GM12892 (cell line): ENCODE measurements around the gene PGD.

Experiments
- DNase-seq: peaks from one replicate; pipeline ENCODE4 v3.0.0; 2011; ENCODE audit not compliant: insufficient read length
- FAIRE-seq: peaks from 2 replicates; lab custom pipeline; 2011; peaks lifted over from hg19 to GRCh38; lab: Jason Lieb, UNC
- POLR2A ChIP-seq: IDR thresholded peaks from 2 replicates; pipeline ENCODE4 v1.6.1; 2011; ENCODE audit warnings: low read depth, low read length, control low read depth
- POLR2AphosphoS5 ChIP-seq: IDR thresholded peaks from 2 replicates; pipeline ENCODE4 v1.6.1; 2011; ENCODE audit warnings: low read depth, low read length, control low read depth
- TAF1 ChIP-seq: IDR thresholded peaks from 2 replicates; pipeline ENCODE4 v1.6.1; 2011; ENCODE audit warnings: low read depth, mild to moderate bottlenecking, control low read depth, low read length, borderline replicate concordance

The PGD gene

DNA sequence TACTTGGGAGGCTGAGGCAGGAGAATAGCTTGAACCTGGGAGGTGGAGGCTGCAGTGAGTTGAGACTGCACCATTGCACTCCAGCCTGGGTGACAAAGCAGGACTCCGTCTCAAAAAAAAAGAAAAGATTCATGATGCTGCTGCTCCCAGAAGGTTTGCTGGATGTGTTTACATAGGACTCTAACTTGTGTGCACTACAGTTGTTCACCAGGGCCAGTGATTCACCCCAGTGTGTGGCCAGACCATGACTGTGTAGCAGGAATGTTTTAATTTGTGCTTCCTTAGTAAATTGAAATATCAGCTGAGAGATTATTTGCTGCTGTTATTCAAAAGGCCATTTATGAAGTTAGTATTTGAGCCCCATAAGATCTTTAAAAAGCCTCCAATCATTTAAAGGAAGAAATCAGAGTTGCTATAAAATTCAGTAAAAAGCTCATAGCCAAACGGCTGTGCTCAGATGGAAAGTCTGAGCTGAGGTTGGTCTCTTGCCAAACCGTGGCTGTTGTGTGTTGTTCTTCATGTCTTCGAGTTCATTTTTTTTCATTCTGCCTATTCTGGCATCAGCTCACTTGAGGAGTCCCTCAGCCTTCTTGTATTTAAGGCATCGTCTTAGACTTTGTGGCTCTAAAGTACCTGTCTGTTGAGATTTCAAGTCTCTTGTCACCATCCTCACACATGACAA lies 18.1 kb upstream of the PGD start:
- DNase-seq (no peak), FAIRE-seq (no peak)
- TF ChIP-seq TAF1 = no peak
- TF ChIP-seq POLR2A = no peak
- no peak for TF ChIP-seq POLR2AphosphoS5

DNA sequence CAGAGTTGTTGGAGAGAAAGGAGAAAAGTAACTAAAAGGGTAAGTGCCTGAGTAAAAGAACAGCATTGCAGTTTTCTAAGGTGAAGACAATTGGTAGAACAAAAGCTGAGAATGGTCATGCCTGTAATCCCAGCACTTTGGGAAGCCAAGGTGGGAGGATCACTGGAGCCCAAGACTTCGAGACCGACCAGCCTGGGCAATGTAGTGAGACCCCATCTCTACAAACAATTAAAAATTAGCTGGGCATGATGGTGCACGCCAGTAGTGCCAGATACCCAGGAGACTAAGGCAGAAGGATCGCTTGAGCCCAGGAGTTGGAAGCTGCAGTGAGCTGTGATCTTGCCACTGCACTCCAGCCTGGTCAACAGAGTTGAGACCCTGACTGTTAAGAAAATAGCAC lies 15.2 kb upstream of the PGD start:
- DNase-seq (no peak), FAIRE-seq (no peak)
- TF ChIP-seq TAF1 (no peak), POLR2A (no peak), POLR2AphosphoS5 (no peak)

DNA sequence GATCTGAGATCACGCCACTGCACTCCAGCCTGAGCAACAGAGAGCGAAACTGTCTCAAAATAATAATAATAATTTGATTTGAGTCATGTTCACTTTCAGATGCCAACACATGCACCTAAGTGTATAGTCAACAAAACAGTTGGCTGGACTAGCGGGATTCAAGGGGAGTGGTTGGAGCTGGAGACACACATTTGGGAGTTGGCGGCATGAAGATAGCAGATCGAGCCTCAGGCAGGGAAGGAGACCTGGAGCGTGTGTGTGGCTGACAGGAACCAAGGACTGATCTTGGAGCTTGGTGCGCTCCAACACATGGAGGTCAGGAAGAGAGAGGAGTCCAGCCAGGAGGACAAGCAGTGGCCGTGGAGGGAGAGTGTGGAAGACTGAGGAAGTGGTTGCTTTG lies 14.6 kb upstream of the PGD start:
- TF ChIP-seq TAF1 (no peak), POLR2A (no peak), POLR2AphosphoS5 (no peak)
- FAIRE-seq (no peak), DNase-seq (no peak)

DNA sequence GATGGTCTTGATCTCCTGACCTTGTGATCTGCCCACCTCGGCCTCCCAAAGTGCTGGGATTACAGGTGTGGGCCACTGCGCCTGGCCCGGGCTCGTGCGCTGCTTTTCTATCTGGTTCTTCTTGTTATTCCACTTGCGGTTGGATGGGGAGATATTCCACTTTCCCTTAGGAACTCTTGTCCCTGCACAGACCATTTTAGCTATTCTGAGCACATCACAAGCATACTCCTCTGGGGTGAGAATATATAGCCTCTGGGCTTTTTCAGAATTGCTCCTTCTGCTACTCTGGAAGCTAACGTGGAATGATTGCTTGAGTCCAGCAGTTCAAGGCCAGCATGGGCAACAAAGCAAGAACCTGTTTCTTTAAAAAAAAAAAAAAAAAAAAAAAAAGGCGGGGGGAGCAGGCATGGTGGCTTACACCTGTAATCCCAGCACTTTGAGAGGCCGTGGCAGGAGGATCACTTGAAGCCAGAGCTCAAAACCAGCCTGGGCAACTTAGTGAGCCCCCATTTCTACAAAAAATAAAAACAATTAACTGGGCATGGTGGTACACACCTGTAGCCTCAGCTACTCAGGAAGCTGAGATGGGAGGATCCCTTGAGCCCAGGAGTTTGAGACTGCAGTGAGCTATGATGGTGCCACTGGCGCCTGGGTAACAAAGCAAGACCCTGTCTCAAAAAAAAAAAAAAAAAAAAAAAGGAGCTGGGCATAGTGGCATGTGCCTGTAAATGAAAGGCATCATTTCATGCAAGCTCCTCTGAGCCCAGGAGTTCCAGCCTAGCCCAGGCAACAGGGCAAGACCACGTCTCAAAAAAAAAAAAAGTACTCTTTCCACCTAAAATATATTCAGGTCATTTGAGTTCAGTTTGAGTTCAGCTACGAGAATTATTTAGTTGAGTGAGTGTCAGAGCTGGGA lies 11.8 kb upstream of the PGD start:
- DNase-seq (no peak), FAIRE-seq (no peak)
- TF ChIP-seq TAF1 (no peak), POLR2AphosphoS5 (no peak), POLR2A (no peak)

DNA sequence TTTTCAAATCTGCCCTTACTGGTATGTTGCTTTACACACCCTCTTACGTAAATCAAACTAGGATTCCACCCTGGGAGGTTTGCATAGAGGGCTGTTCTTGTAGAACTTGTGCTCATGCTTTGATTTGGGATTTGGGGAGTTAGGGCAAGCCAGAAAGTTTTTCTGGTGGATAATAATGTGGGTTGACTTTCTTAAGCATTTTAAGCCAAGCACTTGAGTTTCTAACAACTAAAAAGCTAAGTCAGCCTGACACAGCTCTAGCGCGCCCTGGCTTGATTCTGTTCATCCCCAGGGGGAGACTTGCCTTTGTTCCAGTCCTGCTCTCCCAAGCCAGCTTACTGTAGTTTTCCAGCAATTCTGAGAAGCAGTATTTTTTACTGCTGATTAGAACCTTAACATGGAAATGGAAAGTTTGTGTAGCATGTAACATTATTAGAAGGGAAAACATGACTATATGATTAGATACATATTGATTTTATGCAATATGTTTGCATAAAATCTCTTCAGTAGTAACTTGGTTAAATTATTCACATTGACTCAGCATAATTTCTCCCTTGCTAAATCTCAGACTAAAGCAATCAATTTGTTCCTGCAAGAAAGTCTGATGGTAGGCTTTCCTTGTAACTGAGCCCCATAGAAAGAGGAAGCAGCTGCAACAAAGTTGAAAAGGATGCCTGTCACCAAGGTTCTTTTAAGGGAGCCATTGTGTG lies 11.0 kb upstream of the PGD start:
- no peak for DNase-seq
- FAIRE-seq = no peak
- no peak for TF ChIP-seq POLR2A
- TF ChIP-seq TAF1 = no peak
- TF ChIP-seq POLR2AphosphoS5 = no peak

DNA sequence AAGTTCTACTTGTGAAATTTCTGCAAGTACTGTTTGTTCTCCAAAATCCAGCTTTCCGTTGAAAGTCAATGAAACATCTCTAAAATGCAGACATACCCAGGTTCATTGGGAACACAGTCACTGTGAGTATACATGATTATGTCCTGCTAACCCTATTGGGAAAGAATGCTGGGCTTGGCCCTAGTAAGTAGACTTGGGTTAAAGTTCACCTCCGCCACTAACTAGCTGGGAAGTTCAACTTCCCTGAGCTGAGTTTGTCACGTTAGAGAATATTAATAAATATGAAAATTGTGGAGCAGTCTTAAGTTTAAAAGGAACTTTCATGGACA lies 10.5 kb upstream of the PGD start:
- no peak for TF ChIP-seq TAF1
- no peak for TF ChIP-seq POLR2A
- no peak for TF ChIP-seq POLR2AphosphoS5
- FAIRE-seq = no peak
- DNase-seq = no peak

DNA sequence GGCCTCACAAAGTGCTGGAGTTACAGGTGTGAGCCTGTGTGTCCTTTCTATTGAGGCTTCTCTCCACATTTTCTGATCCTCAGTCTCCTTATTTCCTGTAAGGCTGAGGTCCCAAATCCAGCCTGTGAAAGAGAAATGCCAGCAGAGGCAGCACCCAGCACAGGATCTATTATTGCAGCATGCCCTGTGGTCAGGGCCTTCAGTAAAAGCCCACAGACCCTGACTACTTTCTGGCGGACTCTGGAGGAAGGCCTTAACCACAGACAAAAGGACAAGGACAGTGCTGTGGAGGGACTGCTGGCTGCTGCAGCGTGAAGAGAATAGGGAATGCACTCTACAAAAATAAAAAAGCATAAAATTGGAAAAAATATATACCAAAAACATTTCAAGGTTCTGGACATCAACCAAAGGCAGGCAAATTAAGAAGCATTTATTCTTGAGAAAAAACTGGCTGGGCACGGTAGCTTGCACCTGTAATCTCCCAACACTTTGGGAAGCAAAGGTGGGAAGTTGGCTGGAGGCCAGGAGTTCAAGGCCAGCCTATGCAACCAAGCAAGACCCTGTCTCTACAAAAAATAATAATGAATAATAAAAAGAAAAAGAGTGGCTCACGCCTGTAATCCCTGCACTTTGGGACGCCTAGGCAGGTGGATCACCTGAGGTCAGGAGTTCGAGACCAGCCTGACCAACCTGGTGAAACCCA lies 9.4 kb upstream of the PGD start:
- no peak for TF ChIP-seq POLR2A
- no peak for TF ChIP-seq POLR2AphosphoS5
- no peak for TF ChIP-seq TAF1
- FAIRE-seq (no peak), DNase-seq (no peak)

DNA sequence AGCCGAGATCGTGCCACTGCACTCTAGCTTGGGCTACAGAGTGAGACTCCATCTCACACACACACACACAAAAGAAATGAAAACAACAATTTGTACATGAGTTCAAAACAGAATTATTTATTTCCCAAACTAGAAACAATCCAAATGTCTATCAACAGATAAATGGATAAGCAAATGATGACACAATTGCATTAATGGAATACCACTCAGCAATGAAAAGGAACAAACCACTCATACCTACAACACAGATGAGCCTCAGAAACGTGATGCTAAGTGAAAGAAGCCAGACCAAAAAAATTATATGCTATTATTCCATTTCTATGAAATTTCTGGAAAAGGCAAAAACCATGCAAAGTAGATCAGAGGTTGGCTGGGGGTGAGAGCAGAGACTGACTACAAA lies 2.0 kb upstream of the PGD start:
- FAIRE-seq (no peak), DNase-seq (no peak)
- TF ChIP-seq TAF1 = no peak
- TF ChIP-seq POLR2AphosphoS5 = no peak
- no peak for TF ChIP-seq POLR2A

DNA sequence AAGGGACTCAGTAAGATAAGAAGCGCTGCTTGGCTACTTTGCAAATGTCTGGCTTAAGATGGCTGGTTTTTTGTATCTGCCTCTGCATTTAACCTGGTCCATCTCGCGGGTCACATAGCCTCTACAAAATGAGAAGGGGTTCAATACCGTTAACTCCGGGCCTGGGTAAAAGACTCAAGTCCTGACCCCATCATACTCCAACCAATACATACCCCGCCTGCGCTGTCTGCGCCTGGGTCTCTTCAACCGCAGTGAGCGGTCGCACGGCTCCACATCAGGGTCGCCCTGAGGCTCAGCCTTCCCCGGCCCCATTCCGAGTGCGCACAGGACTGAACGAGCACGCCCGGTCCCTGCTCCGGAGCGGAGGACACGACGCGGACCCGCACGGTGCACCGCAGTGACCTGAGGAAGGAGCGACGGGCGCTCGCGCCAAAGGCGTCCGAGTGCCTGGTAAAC lies 558 bp upstream of the PGD start:
- TF ChIP-seq POLR2AphosphoS5 (no peak), POLR2A (no peak), TAF1 (no peak)
- DNase-seq (no peak), FAIRE-seq (no peak)

DNA sequence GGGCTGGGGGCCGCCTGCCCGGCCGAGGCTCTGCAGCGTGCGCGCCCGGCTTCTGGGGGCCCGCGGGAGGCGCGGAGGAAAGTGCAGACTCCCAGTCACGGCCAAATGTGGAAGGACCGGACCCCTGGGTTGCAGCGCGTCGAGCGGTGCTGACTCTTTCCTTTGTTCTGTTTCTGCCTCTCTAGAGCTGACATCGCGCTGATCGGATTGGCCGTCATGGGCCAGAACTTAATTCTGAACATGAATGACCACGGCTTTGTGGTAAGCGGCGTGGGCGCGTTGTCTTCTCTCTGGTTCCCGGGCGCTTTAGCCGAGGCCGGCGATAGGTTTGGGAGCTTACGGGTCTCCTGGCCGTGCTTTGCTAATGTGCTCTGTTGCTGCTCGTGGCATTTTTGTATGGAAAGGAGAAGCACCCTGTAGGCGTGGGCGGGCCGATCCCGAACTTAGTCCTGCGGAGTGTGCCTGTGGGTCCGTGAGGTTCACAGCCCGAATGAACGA lies 629 bp downstream of the PGD start:
- TF ChIP-seq POLR2AphosphoS5 (no peak), POLR2A (no peak), TAF1 (no peak)
- FAIRE-seq (no peak), DNase-seq (no peak)

DNA sequence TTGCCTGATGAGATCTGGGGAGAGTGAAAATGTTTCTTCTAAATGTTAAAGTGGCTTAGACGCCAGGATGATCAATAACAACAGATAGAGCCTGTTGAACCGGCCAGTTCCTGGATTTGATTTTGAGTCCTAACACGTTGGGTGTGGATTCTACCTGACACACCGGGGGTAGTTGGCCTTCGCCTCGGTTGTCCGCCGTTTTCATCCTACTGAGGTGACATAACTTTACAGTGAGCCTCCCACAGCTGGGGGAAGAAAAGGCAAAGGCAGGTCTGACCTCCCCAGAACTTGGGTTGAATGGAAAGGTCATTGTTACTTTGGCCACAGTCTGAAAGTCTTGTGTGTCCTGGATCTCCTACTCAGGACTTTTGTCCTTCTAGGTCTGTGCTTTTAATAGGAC lies 1.1 kb downstream of the PGD start:
- FAIRE-seq (no peak), DNase-seq (no peak)
- no peak for TF ChIP-seq POLR2A
- no peak for TF ChIP-seq TAF1
- TF ChIP-seq POLR2AphosphoS5 = no peak
